Upper lobe of right lung (tissue), 1 donor: ENCODE data around the gene C1orf21. TPM values are rescaled to one million over a fixed set of nuclear protein-coding genes. Genes with fewer than 3 reads are reported as not detected.

Experiments used
- ATAC-seq: fragments of 200-7000 bp; cut with Tn5 transposase; one replicate; pipeline ENCODE4 v1.9.1; 2020; ENCODE audit warnings: mild to moderate bottlenecking, moderate library complexity
- DNase-seq: peaks from one replicate; pipeline ENCODE4 v3.0.0-alpha.2; 2020
- H3K27ac ChIP-seq: fragments of 200-600 bp; one replicate; pipeline ENCODE4 v1.8.0; 2022
- H3K27me3 ChIP-seq: fragments of 200-600 bp; one replicate; pipeline ENCODE4 v1.8.0; 2022; ENCODE audit warnings: mild to moderate bottlenecking
- H3K36me3 ChIP-seq: fragments of 200-600 bp; one replicate; pipeline ENCODE4 v1.8.0; 2022
- H3K4me1 ChIP-seq: fragments of 200-600 bp; one replicate; pipeline ENCODE4 v1.8.0; 2022
- H3K4me3 ChIP-seq: fragments of 200-600 bp; one replicate; pipeline ENCODE4 v1.8.0; 2022; ENCODE audit warnings: mild to moderate bottlenecking
- H3K9me3 ChIP-seq: fragments of 200-600 bp; one replicate; pipeline ENCODE4 v1.8.0; 2022
- intact Hi-C: fragments of 100-400 bp; cut with DNase I; formaldehyde crosslinking; loops from one replicate; pipeline ENCODE4 v1.11.0; 2022
- total RNA-seq: library from RNA; stranded (reverse); fragmentation: NEBNext Ultra II Directional; extraction: Animal tissue kit (Norgen Biotek cat#: 25700); gene quantifications from one replicate; pipeline ENCODE4 v1.2.1, GENCODE V29; 2021
- TF ChIP-seq, protein P1 (sequence below): fragments of 200-600 bp; IDR thresholded peaks from one replicate; pipeline ENCODE4 v1.8.0; 2022; ENCODE audit warnings: antibody characterized with exemption
- donor health status: DM: no; HTN: yes; CAD: no; lungs with severe emphysema.

The C1orf21 gene
- total RNA-seq, 1 donor from 2014 or later, result 78.8 TPM

DNA sequence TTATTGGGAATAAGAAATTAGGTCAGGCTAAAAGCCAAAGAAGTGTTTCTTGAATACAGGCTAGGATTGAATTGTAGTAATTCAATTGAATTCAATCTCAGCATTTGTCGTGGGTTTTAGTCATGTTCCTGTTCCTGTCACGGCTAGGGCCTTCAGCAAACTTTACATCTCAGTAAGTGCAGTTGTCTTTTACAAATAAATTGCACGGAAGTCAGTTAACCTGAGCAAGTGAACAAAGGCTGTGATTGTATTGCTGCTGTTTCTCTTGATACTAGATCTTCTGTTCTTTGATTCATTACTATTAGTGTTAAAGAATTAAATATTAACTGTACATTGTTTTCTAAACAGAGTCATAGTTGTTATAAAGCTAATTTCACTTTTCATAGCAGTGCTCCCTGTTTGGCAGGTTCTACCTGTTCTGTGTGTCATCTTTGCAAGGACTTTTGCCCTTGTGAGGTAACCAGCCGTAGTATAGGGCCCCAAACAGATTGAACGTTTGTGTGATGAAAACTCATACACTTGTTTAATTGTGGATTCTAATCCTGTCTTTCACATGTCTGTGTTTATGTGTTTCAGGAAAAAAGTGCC is 203.4 kb downstream of the C1orf21 start:
- H3K27ac ChIP-seq, result no peak overlapping the region
- intact Hi-C loops, result no loop called here

DNA sequence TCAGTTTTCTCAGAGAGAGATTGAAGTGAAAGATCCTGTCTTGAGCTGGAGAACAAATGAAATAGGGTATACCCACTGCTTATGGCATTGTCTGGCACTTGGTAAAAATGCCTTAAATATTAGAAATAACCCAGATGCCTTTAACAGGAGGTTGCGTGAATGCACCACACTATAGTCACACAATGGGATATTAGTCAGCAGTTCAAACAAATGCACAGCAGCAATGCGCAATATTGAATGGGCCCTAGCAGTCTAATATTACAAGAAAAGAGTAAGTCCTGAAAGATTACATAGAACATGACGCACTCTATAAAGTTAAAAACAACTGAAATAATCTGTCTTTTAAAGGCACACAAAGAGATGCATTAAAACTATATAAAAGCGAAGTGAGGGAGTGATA is 206.8 kb downstream of the C1orf21 start:
- Histone ChIP-seq H3K36me3 (no peaks in the 10 kb centered on the region), H3K9me3 (no peaks in the 10 kb centered on the region), H3K4me3 (no peak overlapping the region), H3K27ac (no peak overlapping the region), H3K4me1 (no peaks in the 10 kb centered on the region), H3K27me3 (no peaks in the 10 kb centered on the region)
- DNase-seq (no peak), ATAC-seq (no peak)
- intact Hi-C loops, result no loop called here
- TF ChIP-seq, protein P1, sequence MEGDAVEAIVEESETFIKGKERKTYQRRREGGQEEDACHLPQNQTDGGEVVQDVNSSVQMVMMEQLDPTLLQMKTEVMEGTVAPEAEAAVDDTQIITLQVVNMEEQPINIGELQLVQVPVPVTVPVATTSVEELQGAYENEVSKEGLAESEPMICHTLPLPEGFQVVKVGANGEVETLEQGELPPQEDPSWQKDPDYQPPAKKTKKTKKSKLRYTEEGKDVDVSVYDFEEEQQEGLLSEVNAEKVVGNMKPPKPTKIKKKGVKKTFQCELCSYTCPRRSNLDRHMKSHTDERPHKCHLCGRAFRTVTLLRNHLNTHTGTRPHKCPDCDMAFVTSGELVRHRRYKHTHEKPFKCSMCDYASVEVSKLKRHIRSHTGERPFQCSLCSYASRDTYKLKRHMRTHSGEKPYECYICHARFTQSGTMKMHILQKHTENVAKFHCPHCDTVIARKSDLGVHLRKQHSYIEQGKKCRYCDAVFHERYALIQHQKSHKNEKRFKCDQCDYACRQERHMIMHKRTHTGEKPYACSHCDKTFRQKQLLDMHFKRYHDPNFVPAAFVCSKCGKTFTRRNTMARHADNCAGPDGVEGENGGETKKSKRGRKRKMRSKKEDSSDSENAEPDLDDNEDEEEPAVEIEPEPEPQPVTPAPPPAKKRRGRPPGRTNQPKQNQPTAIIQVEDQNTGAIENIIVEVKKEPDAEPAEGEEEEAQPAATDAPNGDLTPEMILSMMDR, result no peak

More for the DNA sequence above, 203.4 kb downstream of the C1orf21 start:
- ATAC-seq (peak; percentile 31), DNase-seq (no peak)
- no peaks in the 10 kb centered on the region for H3K27me3 ChIP-seq
- no peaks in the 10 kb centered on the region for H3K9me3 ChIP-seq
- H3K4me1 ChIP-seq, result no peaks in the 10 kb centered on the region
- no peak overlapping the region for H3K4me3 ChIP-seq
- TF ChIP-seq, protein P1, result no peak
- no peaks in the 10 kb centered on the region for H3K36me3 ChIP-seq

- TF ChIP-seq, protein P1, result no peak
- Histone ChIP-seq H3K4me3 (no peak overlapping the region), H3K4me1 (no peaks in the 10 kb centered on the region), H3K27ac (no peak overlapping the region), H3K36me3 (no peaks in the 10 kb centered on the region), H3K27me3 (no peaks in the 10 kb centered on the region), H3K9me3 (no peaks in the 10 kb centered on the region)
- ATAC-seq (peak; percentile 35), DNase-seq (no peak)
- intact Hi-C loops, result no loop called here
Observed at GRCh38 chr1:184595596-184595995, 208.8 kb downstream of the C1orf21 start.

DNA sequence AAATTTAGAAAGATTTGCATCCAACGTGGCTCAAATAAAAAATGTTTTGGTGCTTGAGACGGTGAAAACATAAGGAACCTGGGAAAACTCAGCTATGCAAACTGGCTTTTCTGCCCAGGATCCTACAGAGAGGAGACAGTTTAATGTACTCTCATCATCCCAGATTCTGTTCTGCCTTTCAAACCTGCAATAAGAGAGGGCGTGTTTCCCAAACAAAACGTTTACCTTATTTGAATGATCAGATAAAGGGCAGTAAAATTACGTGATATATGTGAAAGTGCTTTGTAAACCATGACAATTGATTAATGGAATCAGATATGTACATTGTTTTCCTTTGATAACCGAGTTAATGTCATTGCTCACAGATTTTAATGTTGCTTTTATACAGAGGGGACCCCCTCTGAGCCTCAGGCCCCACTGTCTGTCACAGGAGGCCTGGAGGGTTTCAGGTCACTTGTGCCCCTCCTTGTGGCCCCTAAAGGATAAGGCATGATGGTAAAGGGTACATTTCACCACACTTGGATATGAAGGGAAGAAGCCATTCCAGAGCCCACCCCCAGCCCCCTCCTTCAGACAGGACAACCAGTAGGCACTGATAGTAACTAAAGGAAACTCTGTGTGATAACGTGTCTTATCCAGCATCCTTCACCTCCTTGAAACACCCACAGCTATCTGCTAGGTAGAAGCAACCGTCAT is 210.3 kb downstream of the C1orf21 start:
- H3K4me1 ChIP-seq, result no peaks in the 10 kb centered on the region
- ATAC-seq (no peak), DNase-seq (no peak)
- no peak overlapping the region for H3K4me3 ChIP-seq
- no peaks in the 10 kb centered on the region for H3K27me3 ChIP-seq
- H3K36me3 ChIP-seq, result no peaks in the 10 kb centered on the region
- H3K27ac ChIP-seq, result no peak overlapping the region
- intact Hi-C loops, result no loop called here
- no peaks in the 10 kb centered on the region for H3K9me3 ChIP-seq
- TF ChIP-seq, protein P1, result no peak

DNA sequence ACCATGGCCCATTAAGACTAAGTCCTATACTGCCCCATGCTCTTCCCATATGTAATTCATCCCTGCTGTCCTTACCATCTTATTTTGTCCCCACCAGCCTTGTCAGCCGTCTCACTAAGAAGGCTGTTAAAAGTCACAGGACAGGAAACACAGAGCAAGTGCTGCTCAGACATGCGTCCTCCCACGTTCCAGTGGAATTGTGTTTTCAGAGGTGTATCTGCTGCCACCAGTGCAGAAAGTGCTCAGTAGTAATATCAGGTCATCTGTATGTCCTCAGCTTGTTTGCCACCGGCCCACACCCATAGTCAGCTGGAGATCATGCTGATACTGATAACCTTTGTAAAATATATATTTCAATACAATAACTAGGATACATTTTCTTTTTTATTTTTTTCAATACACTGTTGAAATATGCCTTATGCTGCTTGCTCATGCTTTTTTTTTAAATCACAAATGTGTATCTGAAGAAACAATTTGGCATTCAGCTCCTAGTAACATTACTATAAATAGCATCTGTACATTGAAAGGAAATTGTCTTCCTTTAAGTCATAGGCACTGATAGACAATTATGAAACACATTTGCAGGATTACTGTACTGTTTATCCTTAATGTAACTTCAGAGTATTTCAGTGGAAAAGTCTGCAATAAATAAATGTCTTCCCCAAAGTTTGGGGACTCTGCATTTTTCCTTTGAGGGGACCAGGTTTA is 211.0 kb downstream of the C1orf21 start:
- ATAC-seq (no peak), DNase-seq (no peak)
- Histone ChIP-seq H3K36me3 (no peaks in the 10 kb centered on the region), H3K27me3 (no peaks in the 10 kb centered on the region), H3K27ac (no peak overlapping the region), H3K4me3 (no peak overlapping the region), H3K4me1 (no peaks in the 10 kb centered on the region), H3K9me3 (no peaks in the 10 kb centered on the region)
- intact Hi-C loops, result no loop called here
- TF ChIP-seq, protein P1, result no peak
